Adrenal gland (tissue), 5 donors: Measurements from ENCODE around the gene NHSL2.

Experiments
- CTCF ChIP-seq, 6 experiments: fragments of 450-650 bp in 4 of 6; fragments of 200-600 bp in 2 of 6; sonication (generic) in 1 of 6; IDR thresholded peaks; 1 replicate in 5 of 6; 2 replicates in 1 of 6; pipeline versions ENCODE4 v1.5.1 to v1.8.0; 2016 to 2021; ENCODE audit warnings: antibody characterized with exemption in 6 of 6, mild to moderate bottlenecking in 2 of 6, moderate library complexity in 1 of 6
- POLR2A ChIP-seq, 2 donors: fragments of 450-650 bp; IDR thresholded peaks; one replicate each; pipeline ENCODE4 v1.6.1; 2017; ENCODE audit warnings: antibody characterized with exemption in 2 of 2, mild to moderate bottlenecking in 2 of 2, moderate library complexity in 1 of 2
- donor health status: DM: no; HTN: no; CAD: no.

- TF ChIP-seq CTCF (IDR thresholded peaks at IDR 0.05) (no peak), POLR2A (IDR thresholded peaks at IDR 0.05) (no peak)
Observed at GRCh38 chrX:72108666-72109065, 198.0 kb downstream of the NHSL2 start.
